ENCODE measurements around the gene PHEX.
"Not testable (repeated sequence)": the region's sequence is repeated elsewhere in the genome, so short reads cannot be mapped to it uniquely, and the experiment has no call there.

Gene PHEX

GRCh38 chrX:22268706-22269105 lies 236.6 kb downstream of the PHEX start:
- DNase-seq = no peak

GRCh38 chrX:22272613-22273012 lies 240.5 kb downstream of the PHEX start, which contains the start of gene CBLL2:
Gene CBLL2 (plus strand): TSS chrX:22272913. CDS start chrX:22272992, 79 bp downstream.
- DNase-seq = no peak

- DNase-seq = no peak
Measured at GRCh38 chrX:22273714-22274317, 241.7 kb downstream of the PHEX start.

- DNase-seq = no peak
Measured at GRCh38 chrX:22276781-22277180, 244.7 kb downstream of the PHEX start.

- DNase-seq = no peak
Measured at GRCh38 chrX:22278375-22278774, 246.2 kb downstream of the PHEX start.

- not testable (repeated sequence) for DNase-seq
Measured at GRCh38 chrX:22289209-22289608, 257.1 kb downstream of the PHEX start.

- DNase-seq = no peak
Measured at GRCh38 chrX:22296871-22297270, 264.7 kb downstream of the PHEX start.

GRCh38 chrX:22300130-22300529 lies 268.0 kb downstream of the PHEX start:
- no peak for DNase-seq

All from activated CD4-positive, CD25-positive, alpha-beta regulatory T cell (primary cell).